Stimulated activated CD8-positive, alpha-beta memory T cell treated with anti-CD3 and anti-CD28 coated beads, Interleukin-2, amount 100 ng/mL, for 48 hours (primary cell): Measurements from ENCODE around the gene MYF5.

ENCODE experiments used
- DNase-seq, 2 donors: peaks; one replicate each; pipeline ENCODE4 v3.0.0-alpha.2; 2020; ENCODE audit warnings: low read depth in 2 of 2

The MYF5 gene

GRCh38 chr12:80707830-80708258 lies 8.9 kb upstream of the MYF5 start:
- DNase-seq, result no peak

DNA sequence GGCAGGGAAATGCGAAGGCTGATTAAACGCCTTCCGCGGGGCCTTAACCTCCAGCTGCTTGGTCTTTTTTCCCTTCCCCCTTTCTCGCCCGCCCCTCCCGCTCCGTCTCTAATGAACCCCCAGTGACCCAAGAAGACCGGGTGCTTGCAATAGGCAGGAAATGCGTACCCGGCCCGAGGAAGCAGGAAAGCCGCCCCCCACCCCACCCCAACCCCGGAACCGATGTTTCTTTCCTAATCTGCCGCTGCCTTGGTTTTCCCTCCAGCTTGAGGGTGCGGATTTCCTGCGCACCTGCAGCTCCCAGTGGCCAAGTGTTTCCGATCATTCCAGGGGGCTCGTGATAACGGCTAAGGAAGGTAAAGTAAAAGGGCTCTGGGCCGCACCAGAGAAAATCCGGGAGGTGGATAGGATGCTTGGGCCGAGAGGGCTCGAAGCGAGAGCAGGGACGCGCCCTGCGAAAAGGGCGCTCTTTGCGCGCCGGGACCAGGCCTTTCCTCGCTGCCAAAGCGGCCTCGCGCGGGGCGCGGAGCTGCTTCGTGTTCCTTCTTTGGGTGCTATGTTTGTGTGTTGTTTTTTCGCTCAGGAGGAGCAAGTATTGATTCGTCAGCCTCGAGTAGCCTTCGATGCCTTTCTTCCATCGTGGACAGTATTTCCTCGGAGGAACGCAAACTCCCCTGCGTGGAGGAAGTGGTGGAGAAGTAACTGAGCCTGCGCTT lies 8.3 kb upstream of the MYF5 start:
- no peak for DNase-seq

DNA sequence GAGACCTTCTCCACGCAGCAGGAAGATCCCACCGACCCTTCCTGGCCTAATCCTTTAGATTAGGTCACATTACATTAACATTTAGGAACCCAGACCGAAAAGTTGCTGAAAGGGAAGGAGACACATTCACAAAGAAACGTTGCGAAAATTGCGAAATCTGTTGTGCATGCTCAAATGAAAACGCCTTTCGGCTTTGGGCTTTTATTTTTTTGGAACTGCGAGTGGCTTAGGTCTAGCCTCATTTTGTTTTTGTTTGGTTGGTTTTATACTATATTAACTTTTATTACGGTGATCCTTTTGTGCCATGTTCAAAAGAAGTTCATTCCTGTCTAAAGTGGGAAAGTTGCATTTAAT lies 7.8 kb upstream of the MYF5 start:
- no peak for DNase-seq

GRCh38 chr12:80709811-80710726 lies 6.6 kb upstream of the MYF5 start:
- DNase-seq, result no peak

DNA sequence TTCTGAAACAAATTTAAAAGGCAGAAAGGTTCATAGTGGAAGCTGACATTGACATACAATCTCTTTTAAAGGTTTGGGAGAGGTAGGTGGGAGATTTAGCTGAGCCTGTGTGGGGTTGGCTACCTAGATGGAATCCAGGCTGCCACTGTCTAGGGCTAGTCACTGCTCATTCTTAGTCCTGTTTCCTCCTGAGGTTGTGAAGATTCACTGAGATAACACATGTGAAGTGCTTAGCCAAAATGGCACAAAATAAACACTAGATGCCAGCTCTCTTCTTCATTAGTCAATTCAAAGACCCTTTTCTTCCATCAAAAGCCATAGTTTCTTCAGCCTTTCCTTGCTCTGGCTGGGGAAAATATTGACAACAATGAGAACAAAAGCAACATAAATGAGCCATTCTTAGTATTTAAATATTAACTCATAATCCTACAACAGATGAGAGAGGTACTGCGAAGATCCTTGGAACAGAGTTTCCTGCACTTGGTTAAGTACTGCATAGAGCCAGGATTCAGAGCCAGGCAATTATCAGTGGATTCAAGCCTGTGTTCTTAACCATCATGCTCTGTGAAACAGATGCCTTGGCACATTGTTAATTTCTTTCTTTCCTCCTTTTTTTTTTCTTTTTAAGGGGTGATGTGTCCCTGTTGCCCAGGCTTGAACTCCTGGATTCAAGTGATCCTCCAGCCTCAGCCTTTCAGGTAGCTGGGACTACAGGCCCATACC lies 5.8 kb upstream of the MYF5 start:
- DNase-seq, result no peak

DNA sequence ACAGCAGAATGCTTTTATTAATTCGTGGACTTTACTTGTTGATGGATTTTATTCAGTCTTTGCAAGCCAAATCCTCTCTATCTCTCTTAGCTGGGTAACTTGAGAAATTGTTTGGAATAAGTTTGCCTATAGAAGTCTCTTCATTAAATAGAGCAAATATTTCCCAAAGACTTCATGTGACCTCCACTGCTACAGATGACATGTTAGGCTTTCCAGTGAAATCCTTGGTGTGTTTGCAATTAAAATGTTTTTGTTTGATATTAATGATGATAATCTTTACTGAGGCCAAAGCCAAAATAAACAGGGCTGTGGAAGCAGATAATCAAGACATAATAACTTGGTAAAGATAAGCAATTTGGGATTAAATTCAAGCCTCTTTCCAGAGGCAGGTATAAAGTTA lies 4.8 kb upstream of the MYF5 start:
- DNase-seq, result no peak

DNA sequence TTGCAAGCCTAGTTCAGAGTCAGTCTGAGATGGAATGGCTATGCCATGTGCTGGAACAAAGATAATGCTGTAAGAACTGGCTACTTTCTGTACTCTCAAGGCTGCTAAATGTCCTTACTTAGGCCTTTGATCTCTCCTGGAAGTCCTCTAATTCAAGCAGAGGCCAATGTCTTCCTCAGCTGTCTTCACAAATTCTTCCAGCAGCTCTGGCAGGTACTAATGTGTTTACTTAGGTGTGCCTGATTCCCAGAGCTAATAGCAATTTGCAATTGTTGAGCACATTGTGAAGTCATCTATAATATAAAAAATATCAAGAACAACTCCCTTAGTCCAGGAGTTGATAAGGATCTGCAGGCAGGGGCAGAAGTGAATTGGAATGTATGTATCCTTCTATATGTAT lies 3.8 kb upstream of the MYF5 start:
- no peak for DNase-seq

DNA sequence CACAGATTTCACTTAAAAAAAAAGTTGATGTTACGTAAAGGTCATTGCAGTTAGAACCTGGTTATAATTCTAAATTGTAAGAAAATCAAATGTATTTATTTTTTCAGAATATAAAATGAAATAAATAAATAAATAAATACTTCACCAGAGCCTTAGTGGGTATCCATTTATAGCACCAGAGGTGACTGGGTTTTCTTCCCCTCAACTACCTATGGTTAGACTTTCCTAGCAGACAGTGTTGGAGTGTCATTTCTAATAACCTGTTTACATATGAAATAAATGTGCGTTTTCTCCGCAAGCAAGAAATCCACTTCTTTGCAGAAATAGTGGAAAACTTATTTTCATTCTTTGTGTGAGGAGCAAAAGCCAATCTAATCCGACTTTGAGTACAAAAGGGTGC lies 3.3 kb upstream of the MYF5 start:
- no peak for DNase-seq

DNA sequence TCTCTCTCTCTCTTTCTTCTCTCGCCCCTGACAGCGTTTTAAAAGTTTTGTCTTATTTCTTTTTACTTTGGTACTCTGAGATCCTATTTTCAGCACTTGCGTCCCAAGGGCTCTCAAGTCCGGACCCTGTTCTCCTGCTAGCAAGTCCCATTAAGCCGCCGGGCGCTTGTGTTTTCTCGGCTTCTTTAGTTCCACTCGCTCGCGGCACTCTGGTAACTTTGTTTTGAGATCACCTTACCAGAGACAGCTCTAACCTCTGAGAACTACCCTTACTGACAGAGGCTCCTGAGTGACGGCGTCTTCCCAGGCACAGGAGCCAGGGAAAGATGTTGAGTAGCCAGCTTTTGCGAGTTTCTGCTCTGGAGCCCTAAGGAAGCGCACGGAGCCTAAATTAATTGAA lies 2.7 kb upstream of the MYF5 start:
- no peak for DNase-seq

DNA sequence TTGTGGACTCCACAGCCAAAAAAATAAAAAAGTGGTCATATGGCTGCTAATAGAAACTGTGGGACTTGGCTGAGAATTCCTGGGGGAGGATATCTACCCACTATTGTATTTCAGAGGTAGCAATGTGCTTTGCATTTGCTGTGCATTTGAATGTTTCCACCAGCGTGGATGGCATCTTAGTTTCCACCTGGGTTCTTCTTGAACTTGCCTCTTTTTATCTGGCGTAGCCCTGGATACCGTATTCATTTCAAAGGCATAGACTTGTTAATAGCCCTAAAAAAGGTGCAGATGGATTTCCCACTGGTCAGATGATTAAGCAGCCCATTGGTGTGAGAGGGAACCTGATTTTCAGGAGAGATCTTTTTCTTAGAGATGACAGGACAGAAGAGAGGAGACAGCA lies 1.9 kb upstream of the MYF5 start:
- DNase-seq, result no peak

DNA sequence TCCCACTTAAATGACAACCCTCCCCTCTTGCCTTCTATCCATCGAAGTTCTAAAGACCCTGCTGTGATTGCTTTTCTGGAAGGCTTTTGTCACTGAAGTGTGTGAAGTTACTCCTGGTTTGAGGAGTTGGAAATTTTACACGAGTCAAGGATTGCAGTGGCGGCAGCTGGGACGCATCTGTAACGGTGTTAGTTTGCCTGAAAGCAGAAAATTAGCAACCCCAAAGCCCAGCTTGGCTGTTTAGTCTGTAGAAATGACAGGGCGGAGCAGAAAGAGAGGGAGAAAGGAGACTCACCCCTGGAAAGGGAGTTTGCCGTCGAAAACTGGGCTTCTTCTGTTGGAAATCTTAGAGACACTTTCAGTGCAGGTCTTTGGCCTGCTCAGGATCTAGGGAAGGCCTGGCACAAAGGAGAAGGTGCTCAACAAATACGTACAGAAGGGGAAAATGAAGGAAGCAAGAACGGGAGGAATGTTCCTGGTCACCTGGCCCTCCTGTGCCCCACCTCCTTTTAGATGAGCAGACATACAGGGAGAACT lies 931 bp upstream of the MYF5 start:
- DNase-seq, result no peak

GRCh38 chr12:80717856-80718255 lies 1.1 kb downstream of the MYF5 start:
- DNase-seq, result no peak

- no peak for DNase-seq
Measured at GRCh38 chr12:80720516-80720915, 3.8 kb downstream of the MYF5 start.

DNA sequence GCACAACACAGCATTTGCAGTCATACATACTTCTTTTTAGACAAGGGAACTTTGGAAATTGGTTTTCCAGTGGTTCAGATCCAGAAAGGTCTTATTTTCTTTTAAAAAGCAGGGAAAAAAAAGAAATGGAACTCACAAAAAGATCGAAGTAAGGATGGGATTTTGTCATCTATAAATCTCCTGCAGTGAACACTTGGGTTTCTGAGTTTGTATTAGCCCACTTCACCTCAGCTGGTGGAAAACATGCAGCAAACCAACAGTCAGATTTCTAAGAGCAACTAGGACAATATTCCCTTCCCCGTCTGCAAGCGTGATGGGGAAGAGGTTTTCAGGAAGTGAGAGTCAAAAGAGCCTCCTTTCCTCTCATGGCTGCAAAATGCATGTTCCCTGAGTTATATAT lies 4.6 kb downstream of the MYF5 start:
- DNase-seq, result no peak

DNA sequence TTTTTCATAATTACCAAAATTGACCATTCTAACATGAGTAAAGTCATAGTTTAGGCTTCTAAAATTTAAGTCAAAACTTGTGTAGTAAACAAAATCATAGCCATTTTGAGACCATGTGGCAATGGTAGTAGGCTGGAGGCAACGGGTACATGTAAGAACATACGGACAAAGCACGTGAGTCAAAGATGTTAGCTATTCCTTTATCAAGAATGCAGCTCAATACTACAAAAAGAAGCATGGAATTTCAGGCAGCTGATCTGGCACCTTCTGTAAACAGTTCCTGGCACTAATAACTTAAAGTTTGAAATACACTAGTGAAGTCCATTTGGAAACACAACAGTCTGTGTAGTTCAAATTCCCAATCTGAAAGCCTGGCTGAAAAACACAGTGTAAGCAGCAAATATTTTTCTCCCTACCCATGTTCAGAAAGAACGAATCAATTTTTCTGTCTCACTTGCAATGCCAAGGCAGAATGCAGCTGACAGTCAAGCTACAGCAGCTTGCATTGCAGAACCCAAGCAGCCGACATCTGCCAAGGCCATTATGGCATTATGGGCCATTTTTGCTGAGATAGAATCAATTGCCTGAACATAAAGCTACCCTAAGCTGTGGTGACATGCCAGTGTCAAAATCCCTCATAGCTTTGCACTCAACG lies 29.3 kb downstream of the MYF5 start:
- DNase-seq, result no peak

- no peak for DNase-seq
Measured at GRCh38 chr12:80747800-80748199, 31.1 kb downstream of the MYF5 start.

DNA sequence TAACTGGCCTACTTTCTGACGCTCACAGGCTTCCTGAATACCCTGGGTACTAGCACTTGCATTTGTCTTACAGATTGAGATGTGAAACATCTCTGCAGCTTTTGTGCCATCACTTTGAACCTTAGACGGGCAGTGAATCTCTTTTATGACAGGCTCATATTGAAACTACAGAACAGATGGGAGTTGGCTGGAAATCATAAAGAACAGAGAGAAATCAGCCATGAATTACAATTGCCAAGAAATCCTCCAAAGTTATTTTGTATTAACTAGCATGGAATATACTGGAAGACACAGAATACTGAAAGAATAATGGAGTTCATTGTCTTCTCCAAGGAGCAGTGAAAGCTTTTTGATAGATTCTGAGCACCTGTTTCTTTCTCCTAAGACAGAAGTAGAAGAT lies 32.7 kb downstream of the MYF5 start:
- DNase-seq, result no peak

DNA sequence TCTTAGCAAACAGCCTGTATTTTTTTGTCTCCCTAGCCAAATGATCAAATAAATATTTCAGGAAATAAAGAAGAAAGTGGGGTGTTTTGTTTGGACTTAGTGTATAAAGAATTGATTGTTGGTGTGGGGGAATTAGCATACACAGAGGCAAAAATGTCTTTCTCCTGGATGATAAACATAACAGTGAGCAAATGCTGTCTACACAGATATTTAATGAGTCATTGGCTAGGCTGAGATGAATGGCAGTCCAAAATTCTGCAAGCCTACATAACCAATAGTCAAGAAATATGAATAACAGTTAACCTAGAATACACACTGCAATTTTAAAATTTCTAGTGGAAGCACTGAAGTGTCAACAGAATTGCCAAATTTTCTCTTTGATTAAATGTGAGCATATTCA lies 35.8 kb downstream of the MYF5 start:
- no peak for DNase-seq

DNA sequence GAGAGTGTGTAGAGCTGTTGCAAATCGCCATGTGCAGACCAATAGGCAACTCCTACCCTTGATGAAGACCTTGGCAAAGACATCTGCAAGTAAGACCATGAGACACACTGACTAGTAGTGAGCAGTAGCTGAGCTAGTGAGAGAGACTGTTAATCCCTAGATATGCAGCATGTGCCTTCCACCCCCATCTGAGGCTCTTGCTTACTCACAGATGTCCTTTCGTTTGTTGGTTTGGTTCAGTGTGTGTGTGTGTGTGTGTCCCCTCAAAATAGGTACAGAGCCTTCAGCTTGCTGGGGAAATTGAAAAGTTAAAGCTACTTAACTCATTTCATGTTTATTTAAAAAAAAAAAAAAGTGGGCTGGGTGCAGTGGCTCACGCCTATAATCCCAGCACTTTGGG lies 37.6 kb downstream of the MYF5 start:
- DNase-seq, result no peak

DNA sequence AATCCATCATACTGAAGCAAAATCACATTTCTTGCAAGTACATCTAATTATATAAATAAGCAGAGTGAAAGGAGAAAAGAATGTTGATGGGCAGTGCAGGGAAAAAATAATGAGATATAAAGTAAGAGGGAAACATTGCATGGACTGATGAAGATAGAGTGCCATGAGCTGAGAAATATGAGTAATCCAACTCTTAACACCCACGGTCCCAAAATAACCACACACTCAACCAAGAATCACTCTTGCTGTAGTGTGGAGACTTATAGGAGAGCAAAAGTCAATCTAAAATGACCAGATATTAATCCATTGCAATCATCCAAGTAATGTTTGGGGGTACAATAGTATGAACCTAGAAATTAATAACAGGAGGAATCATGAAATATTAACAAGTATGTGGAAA lies 40.2 kb downstream of the MYF5 start:
- DNase-seq, result no peak

GRCh38 chr12:80761838-80762237 lies 45.1 kb downstream of the MYF5 start:
- no peak for DNase-seq

DNA sequence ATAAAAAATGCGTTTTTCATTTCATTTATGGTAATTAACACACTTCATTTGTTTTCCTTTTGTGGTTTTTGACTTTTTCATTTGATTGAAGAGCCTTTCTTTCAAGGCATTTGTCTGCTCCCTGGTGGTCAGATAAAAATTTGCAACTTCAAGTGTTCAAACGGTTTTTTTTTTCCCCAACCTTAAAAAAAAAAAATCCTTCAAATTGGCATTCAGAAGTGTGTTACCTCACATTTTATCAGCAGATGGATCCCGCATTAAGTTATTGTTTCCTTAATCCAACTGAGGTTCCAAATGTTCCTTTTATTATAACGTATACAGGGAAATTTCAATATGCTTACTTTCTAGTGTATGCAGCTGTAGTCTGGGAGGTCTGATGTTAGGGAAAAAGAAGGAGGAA lies 47.2 kb downstream of the MYF5 start:
- DNase-seq, result no peak
